K562 (cell line): ENCODE data around the gene TAMALIN. TPM values are rescaled to one million over a fixed set of nuclear protein-coding genes. Genes with fewer than 3 reads are reported as not detected.
A peak's percentile ranks its signal among the peaks of the same experiment; 100 is the strongest.

Source experiments
- ATAC-seq: fragments of 200-7000 bp; cut with Tn5 transposase; 3 replicates; pipeline ENCODE4 v1.9.1; 2020; ENCODE audit warnings: moderate library complexity
- BruUV-seq: library from RNA; stranded (reverse); fragments of 400-500 nt; replicated peaks from 2 replicates; lab custom pipeline; 2021; lab: Mats Ljungman, UMichigan
- CTCF ChIA-PET: fragments of 300-600 bp; formaldehyde crosslinking; extraction: SDS; loops from one replicate; lab custom pipeline; 2021; ENCODE audit warnings: low intra/inter-chr PET ratio; lab: Yijun Ruan, JAX
- POLR2A ChIA-PET: fragments of 300-600, 350-650 bp; sonication (Branson Sonifier 250); formaldehyde crosslinking; extraction: SDS; loops from one replicate; lab custom pipeline; 2021; ENCODE audit warnings: antibody characterized with exemption, inconsistent platforms; lab: Yijun Ruan, JAX
- DNase-seq, 4 experiments: peaks; one replicate each; pipeline versions ENCODE4 v3.0.0 to v3.0.0-alpha.2; 2011 to 2018; ENCODE audit warnings: low spot score in 3 of 4, mixed read lengths in 3 of 4; ENCODE audit errors: extremely low read depth in 1 of 4
- FAIRE-seq: peaks from 2 replicates; lab custom pipeline; 2011; peaks lifted over from hg19 to GRCh38; lab: Jason Lieb, UNC
- H2AFZ ChIP-seq: 2 replicates; pipeline ENCODE4 v1.6.0; 2011; ENCODE audit warnings: low read depth, low read length, control low read depth, inconsistent platforms
- H3K27ac ChIP-seq: fragments of 200-600 bp; 3 replicates; pipeline ENCODE4 v1.8.0; 2011; ENCODE audit warnings: low read depth, mild to moderate bottlenecking, control low read depth, inconsistent platforms, low read length, moderate library complexity, mixed read lengths; ENCODE audit errors: extremely low read depth
- H3K27me3 ChIP-seq, 2 experiments: fragments of 300-600 bp in 1 of 2; 2 replicates in 1 of 2; 3 replicates in 1 of 2; pipeline versions ENCODE4 v1.6.0 to v1.8.0; 2011; ENCODE audit warnings: inconsistent platforms in 2 of 2, low read length in 2 of 2, mild to moderate bottlenecking in 1 of 2, mixed read lengths in 1 of 2, moderate library complexity in 1 of 2; ENCODE audit not compliant: control insufficient read depth in 2 of 2, insufficient read depth in 2 of 2
- H3K36me3 ChIP-seq: fragments of 300-600 bp; 3 replicates; pipeline ENCODE4 v1.8.0; 2011; ENCODE audit warnings: mild to moderate bottlenecking, low read length, inconsistent platforms; ENCODE audit not compliant: control insufficient read depth, insufficient read depth
- H3K4me1 ChIP-seq, 2 experiments: fragments of 200-600 bp in 1 of 2; replicated peaks in 1 of 2; 2 replicates in 1 of 2; 3 replicates in 1 of 2; pipeline versions ENCODE4 v1.5.1 to v1.8.0; 2011; ENCODE audit warnings: inconsistent platforms in 2 of 2, low read length in 2 of 2, mild to moderate bottlenecking in 1 of 2, mixed read lengths in 1 of 2, moderate library complexity in 1 of 2; ENCODE audit not compliant: control insufficient read depth in 2 of 2, insufficient read depth in 2 of 2
- H3K4me2 ChIP-seq: 2 replicates; pipeline ENCODE4 v1.6.1; 2011; ENCODE audit warnings: low read length, control low read depth, inconsistent platforms, mixed read lengths; ENCODE audit not compliant: insufficient read depth
- H3K4me3 ChIP-seq: fragments of 200-600 bp; sonication (generic), shearing (Covaris generic); 2 replicates; pipeline ENCODE4 v1.5.1; 2016; ENCODE audit warnings: control low read depth, inconsistent platforms
- H3K79me2 ChIP-seq: fragments of 200-600 bp; 3 replicates; pipeline ENCODE4 v1.8.0; 2011; ENCODE audit warnings: low read length, inconsistent platforms; ENCODE audit not compliant: control insufficient read depth, insufficient read depth
- H3K9ac ChIP-seq, 2 experiments: 2 replicates each; pipeline versions ENCODE4 v1.6.0 to v1.6.1; 2011; ENCODE audit warnings: low read depth in 2 of 2, low read length in 2 of 2, control low read depth in 1 of 2, inconsistent platforms in 1 of 2, mild to moderate bottlenecking in 1 of 2, mixed read lengths in 1 of 2; ENCODE audit not compliant: insufficient read depth in 1 of 2
- H3K9me1 ChIP-seq: one replicate; pipeline ENCODE4 v1.6.0; 2011; ENCODE audit warnings: inconsistent platforms, mild to moderate bottlenecking, low read length, moderate library complexity; ENCODE audit not compliant: control insufficient read depth, insufficient read depth
- H3K9me3 ChIP-seq: replicated peaks from 2 replicates; pipeline ENCODE4 v1.5.1; 2011; ENCODE audit warnings: low read depth, low read length, inconsistent platforms; ENCODE audit not compliant: control insufficient read depth, insufficient read depth
- H4K20me1 ChIP-seq: replicated peaks from 2 replicates; pipeline ENCODE4 v1.6.1; 2011; ENCODE audit warnings: low read length, inconsistent platforms, mixed read lengths; ENCODE audit not compliant: control insufficient read depth, insufficient read depth
- ILK ChIP-seq: fragments of 450-650 bp; IDR thresholded peaks from 2 replicates; pipeline ENCODE4 v1.6.1; 2016; ENCODE audit warnings: missing genetic modification characterization, low read depth, mild to moderate bottlenecking, missing compliant biosample characterization, moderate library complexity, borderline replicate concordance
- MEF2D ChIP-seq: conservative IDR thresholded peaks from 2 replicates; pipeline ENCODE4 v1.6.1; 2016; ENCODE audit warnings: low read depth, missing genetic modification characterization, missing compliant biosample characterization
- XRCC5 ChIP-seq: fragments of 200-400 bp; formaldehyde crosslinking; IDR thresholded peaks from 2 replicates; pipeline ENCODE4 v1.6.1; 2017; ENCODE audit warnings: low read depth, mild to moderate bottlenecking, low read length
- WGBS: fragments of 100-300 bp; shearing (Covaris generic); methylation state at CpG from one replicate; pipeline ENCODE4 v1.1.6; 2016; ENCODE audit warnings: low coverage, mixed read lengths; ENCODE audit not compliant: insufficient coverage; ENCODE audit errors: missing lambda C conversion rate; 5-methylcytosine and 5-hydroxymethylcytosine counted together
- in situ Hi-C: fragments of 300-500 bp; cut with MboI; formaldehyde crosslinking; loops from 4 replicates; pipeline ENCODE4 v1.15.0; 2018; ENCODE audit warnings: inconsistent platforms, mixed read lengths
- intact Hi-C: fragments of 100-400 bp; cut with micrococcal nuclease; formaldehyde crosslinking; loops from 2 replicates; pipeline ENCODE4 v1.14.2; 2022
- polyA plus RNA-seq, 8 experiments: library from polyadenylated mRNA; depleted of rRNA in 4 of 8; stranded (reverse) in 5 of 8; unstranded in 3 of 8; fragments of >200 nt; fragmentation: Nextera tagmentation in 2 of 8; fragmentation: Illumina TruSeq in 1 of 8; extraction: Ambion mirVana in 2 of 8; extraction: Trizol in 1 of 8; gene quantifications; 2 replicates each; pipeline versions ENCODE4 v1.2.1 to v1.2.3, GENCODE V29; 2011 to 2014; ENCODE audit warnings: inconsistent platforms in 1 of 8, missing spikeins in 1 of 8
- total RNA-seq, 7 experiments: library from RNA; depleted of rRNA in 6 of 7; stranded (reverse); fragments of >200 nt in 6 of 7; fragmentation: Illumina TruSeq in 2 of 7; extraction: Trizol in 2 of 7; gene quantifications; 2 replicates each; pipeline versions ENCODE4 v1.2.1 to v1.2.3, GENCODE V29; 2011 to 2021; ENCODE audit warnings: low replicate concordance in 1 of 7

TAMALIN gene
- total and polyA plus RNA-seq, 9 of the 15 experiments (the other 6 are each of a cell fraction or from before 2014, with no cell fraction given): 0.74 to 2.2 (median 1.5) TPM; not detected in 2

DNA sequence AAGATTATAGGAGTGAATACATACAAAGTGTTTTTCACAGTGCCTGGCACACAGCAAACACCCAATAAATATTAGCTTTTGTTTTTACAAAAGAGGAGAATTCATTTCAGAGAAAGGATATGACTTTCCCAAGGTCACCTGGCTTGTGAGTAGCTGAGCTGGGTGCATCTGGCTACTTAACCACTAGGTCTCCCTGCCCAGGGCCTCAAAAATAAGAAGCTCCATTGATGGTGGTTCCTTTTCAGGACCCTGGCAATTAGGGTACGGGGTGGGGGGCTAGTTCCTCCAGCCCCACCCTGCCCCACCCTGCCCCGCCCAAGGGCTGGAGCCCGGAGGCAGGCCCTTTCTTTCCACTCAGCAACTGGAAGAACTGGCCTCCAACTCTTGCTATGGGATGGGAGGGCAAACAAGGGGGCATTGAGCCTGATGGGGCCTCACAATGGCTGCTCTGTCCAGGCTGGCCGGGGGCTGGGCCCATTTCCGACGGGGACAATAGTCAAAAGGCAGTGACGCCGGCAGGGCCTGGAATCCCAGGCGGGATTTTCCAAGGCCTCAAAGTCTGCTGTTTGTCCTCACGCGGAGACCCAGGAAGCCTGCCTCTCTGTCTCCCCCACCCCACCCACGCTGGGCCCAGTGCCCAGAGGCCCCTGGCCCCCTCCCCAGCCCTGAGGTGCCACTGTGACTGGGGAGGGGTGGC lies 54.9 kb downstream of the TAMALIN start:
- Histone ChIP-seq H3K9ac (peak overlapping the region in 1 of 2 experiments; percentile 78; a peak in 2 of 4 replicates), H3K36me3 (no peaks in the 10 kb centered on the region), H3K27ac (no peak overlapping the region), H2AFZ (no peak overlapping the region), H3K4me1 (peaks cover 9 to 33% of the 10 kb centered on the region in 2 experiments; a peak in 4 of 5 replicates), H3K9me3 (no peaks in the 10 kb centered on the region), H4K20me1 (no peaks in the 10 kb centered on the region), H3K4me3 (no peak overlapping the region), H3K27me3 (peaks cover 0 to 13% of the 10 kb centered on the region in 2 experiments; a peak in 3 of 5 replicates), H3K79me2 (no peaks in the 10 kb centered on the region), H3K4me2 (no peak overlapping the region), H3K9me1 (no peaks in the 10 kb centered on the region)
- intact Hi-C loops (no loop called here), in situ Hi-C loops (no loop called here)
- POLR2A ChIA-PET: interaction anchor here (0.7 to 1.3 kb wide), 4 partner anchors 8 to 29 kb away, joined by 3 to 6 read pairs (median 3); partner anchors contain the start of genes ATG101, NR4A1 and SMIM41
- no peak for ATAC-seq
- no peak for FAIRE-seq
- no peak for DNase-seq
- WGBS: 59% methylated on average over 6 of the region's 12 CpGs
- TF ChIP-seq XRCC5 (no peak), ILK (no peak), MEF2D (tag) (no peak)
- CTCF ChIA-PET: no interaction called here
- no TSS peak for BruUV-seq
